ENCODE data around the gene SLC9A7. TPM values are rescaled to one million over a fixed set of nuclear protein-coding genes. Genes with fewer than 3 reads are reported as not detected.

SLC9A7 gene
- total RNA-seq, 4 donors from 2014 or later = 5.5 to 11.1 (median 7.3) TPM

DNA sequence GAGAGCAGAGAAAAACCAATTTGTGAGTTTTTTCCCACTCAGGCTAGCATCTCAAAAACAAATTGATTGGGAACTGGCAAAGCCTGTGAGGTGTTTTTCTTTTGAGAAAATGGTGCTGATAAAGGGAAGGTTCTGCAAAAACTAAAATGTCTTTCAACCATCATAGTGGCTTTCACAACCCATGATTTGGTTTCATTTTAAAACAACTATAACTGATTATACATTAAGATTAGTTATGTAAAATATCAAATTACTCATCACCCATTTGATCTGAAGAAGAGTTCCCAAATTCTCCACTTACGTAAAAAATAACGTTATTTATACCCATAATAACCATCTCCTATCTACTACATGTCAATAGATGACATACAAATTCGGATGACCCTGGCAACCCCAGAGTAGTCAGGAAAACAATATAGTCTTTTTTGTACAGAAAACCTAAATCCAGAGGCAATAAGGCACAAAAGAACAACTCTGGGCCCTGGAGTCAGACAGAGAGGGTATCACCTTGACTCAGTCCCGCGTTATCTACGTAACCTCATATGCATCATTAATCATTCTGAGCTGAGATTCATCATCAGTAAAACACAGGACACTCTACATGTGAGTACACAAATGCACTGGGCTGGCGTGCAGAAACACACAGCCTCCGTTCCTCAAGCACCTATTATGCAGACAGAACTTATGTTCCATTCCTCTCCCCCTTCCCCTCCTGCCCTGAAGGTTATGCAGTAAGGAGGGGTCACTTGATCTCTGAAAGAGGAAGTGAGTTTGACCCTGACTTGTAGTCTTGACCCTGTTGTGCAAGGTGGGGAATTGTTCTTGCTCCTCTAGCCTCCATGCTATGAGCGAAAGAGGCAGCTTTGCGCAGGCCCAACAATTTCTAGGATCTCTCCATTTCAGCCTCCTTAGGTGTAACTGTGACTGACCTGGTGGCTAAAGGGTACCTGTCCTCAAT is 82.2 kb downstream of the SLC9A7 start:
- Histone ChIP-seq H3K36me3 (no peaks in the 10 kb centered on the region), H3K4me1 (no peaks in the 10 kb centered on the region), H3K27ac (no peak overlapping the region), H3K27me3 (peaks cover 0 to 8% of the 10 kb centered on the region in 2 donors), H3K9me3 (no peaks in the 10 kb centered on the region), H3K4me3 (no peak overlapping the region)
- TF ChIP-seq POLR2A (IDR thresholded peaks at IDR 0.05) (no peak), EP300 (IDR thresholded peaks at IDR 0.05) (no peak)
- TF ChIP-seq, protein P1, sequence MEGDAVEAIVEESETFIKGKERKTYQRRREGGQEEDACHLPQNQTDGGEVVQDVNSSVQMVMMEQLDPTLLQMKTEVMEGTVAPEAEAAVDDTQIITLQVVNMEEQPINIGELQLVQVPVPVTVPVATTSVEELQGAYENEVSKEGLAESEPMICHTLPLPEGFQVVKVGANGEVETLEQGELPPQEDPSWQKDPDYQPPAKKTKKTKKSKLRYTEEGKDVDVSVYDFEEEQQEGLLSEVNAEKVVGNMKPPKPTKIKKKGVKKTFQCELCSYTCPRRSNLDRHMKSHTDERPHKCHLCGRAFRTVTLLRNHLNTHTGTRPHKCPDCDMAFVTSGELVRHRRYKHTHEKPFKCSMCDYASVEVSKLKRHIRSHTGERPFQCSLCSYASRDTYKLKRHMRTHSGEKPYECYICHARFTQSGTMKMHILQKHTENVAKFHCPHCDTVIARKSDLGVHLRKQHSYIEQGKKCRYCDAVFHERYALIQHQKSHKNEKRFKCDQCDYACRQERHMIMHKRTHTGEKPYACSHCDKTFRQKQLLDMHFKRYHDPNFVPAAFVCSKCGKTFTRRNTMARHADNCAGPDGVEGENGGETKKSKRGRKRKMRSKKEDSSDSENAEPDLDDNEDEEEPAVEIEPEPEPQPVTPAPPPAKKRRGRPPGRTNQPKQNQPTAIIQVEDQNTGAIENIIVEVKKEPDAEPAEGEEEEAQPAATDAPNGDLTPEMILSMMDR (IDR thresholded peaks at IDR 0.05) = no peak
- no peak for DNase-seq (ENCODE audit: low spot score in 2 of 2)
- WGBS, 2 donors = 84% methylated on average over 10 of the region's 10 CpGs

DNA sequence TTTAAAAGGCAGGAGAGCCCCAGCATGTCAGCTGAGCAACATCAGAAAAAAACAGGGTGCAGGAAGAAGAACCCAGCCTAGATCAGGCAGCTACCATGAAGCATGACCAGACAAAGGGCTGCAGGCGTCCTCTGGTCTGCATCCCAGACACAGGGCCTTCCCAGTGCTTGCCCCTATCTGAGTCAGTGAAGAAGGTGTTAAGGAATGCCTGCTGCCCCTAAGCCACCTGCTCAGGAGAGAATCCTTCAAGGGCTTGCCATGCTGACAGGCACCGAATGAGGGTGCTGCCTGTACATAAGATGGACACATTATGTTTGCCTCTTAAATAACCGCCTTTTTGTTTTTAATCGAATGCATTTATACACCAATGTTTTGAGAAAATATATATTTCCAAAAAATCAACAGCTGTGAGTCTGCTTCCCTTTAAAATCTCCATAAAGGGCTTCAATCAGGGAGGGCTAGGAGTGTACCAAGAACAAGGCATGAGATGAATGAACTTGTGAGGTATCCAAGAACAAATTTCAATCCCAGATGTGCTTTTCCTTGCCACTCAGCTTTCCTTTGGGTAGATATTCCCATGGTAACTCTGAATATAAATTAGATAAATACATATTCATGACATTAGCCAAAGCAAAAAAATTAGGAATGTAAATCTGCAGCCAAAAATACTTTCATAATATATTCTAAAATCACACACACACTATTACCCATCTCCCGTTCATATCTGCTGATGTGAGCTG is 85.1 kb downstream of the SLC9A7 start:
- H3K9me3 ChIP-seq = no peaks in the 10 kb centered on the region
- no peaks in the 10 kb centered on the region for H3K36me3 ChIP-seq
- DNase-seq (ENCODE audit: low spot score in 2 of 2) = no peak
- TF ChIP-seq POLR2A (IDR thresholded peaks at IDR 0.05) = no peak
- no peaks in the 10 kb centered on the region for H3K4me1 ChIP-seq
- peaks cover 0 to 8% of the 10 kb centered on the region in 2 donors for H3K27me3 ChIP-seq
- 77 to 78% methylated on average over 5 of the region's 5 CpGs for WGBS, 2 donors
- H3K4me3 ChIP-seq = no peak overlapping the region
- no peak overlapping the region for H3K27ac ChIP-seq

DNA sequence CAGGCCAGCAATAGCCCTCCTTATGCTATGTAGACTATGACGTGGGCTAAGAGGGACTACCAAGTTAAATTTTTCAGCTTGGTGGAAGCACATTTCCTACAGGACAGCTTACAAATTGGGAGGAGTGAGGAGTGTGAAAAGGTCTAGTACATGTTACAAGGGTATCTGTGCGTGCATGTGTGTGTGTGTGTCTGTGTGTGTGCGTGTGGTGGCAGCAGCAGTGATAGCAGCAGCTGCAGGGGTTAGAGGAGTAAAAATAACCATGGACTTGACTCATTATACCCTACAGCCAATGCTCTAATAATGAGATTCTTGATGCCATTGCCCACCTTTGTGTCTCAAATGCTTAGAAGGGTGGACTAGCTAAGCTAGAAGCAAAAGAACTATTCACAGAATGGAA is 88.6 kb downstream of the SLC9A7 start:
- Histone ChIP-seq H3K36me3 (no peaks in the 10 kb centered on the region), H3K4me1 (no peaks in the 10 kb centered on the region), H3K4me3 (no peak overlapping the region), H3K9me3 (no peaks in the 10 kb centered on the region), H3K27me3 (no peaks in the 10 kb centered on the region), H3K27ac (no peak overlapping the region)
- DNase-seq (ENCODE audit: low spot score in 2 of 2) = no peak
- 62 to 92% methylated on average over 3 of the region's 3 CpGs for WGBS, 2 donors
- TF ChIP-seq, protein P1 (IDR thresholded peaks at IDR 0.05) = no peak

DNA sequence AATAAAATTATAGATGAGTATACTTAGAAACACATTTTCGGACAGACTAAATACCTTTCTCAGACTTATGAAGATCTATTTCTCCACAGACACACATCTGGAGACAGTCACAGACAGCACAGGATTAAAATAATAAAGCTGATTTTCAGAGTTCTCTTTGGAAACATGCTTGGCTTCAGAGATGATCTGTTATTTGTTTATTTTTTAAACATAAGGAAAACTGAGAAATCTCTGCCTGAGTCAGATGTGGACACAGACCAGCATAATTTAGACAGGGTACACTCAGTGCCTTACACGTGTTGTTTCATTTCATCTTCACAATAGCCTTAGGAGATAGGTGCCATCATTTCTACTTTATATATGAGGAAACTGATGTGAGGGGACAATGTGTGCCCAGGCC is 92.1 kb downstream of the SLC9A7 start:
- Histone ChIP-seq H3K27ac (no peak overlapping the region), H3K9me3 (no peaks in the 10 kb centered on the region), H3K4me3 (no peak overlapping the region), H3K4me1 (no peaks in the 10 kb centered on the region), H3K27me3 (no peaks in the 10 kb centered on the region), H3K36me3 (no peaks in the 10 kb centered on the region)
- DNase-seq (ENCODE audit: low spot score in 2 of 2) = no peak
- TF ChIP-seq EP300 (IDR thresholded peaks at IDR 0.05) (no peak), POLR2A (IDR thresholded peaks at IDR 0.05) (no peak)
- TF ChIP-seq, protein P1 (IDR thresholded peaks at IDR 0.05) = no peak
- WGBS, 2 donors = 61 to 93% methylated on average over 2 of the region's 2 CpGs

DNA sequence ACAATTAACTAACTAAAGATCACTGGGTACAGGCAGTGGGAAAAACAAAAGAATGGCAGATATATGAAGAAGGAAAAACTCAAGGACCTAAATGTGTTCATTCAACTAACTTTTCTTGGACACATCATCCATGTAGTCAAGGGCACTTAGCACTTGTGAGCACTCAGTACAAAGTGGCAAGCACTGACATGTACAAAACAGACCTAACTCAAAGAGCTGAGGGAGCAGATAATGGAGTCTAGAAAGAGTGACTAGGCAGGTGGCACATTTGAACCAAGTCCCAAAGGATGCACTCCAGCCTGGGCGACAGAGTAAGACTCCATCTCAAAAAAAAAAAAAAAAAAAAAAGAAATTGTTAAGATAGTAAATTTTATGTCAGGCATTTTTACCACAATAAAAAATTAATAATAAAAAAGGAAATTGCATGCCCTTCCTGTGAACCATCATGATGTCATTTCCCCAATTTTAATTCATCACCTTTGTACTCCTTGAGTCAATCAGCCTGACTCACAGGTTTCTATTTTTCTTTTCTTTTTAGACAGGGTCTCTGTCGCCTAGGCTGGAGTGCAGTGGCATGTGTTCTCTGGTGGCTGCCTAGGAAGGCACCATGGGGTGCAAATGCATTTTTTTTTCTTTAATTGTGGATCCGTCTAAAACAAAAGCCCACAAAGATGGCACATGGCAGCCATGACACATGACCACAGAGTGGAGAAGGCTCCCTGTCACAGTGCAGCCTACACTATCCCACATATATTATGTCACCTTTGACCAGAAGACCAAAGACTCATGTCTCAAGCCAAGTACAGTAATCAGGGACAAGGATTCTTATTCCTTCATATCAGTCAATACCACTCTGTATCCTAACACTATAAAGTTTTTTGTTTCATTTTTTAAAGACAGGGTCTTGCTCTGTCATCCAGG is 93.4 kb downstream of the SLC9A7 start:
- no peaks in the 10 kb centered on the region for H3K4me1 ChIP-seq
- H3K27me3 ChIP-seq = no peaks in the 10 kb centered on the region
- H3K9me3 ChIP-seq = no peaks in the 10 kb centered on the region
- TF ChIP-seq POLR2A (IDR thresholded peaks at IDR 0.05) (no peak), EP300 (IDR thresholded peaks at IDR 0.05) (no peak)
- TF ChIP-seq, protein P1 (IDR thresholded peaks at IDR 0.05) = no peak
- no peaks in the 10 kb centered on the region for H3K36me3 ChIP-seq
- whole genome bisulfite sequencing, 2 donors = 66 to 68% methylated on average over 2 to 3 of the region's 3 CpGs
- H3K4me3 ChIP-seq = no peak overlapping the region
- H3K27ac ChIP-seq = no peak overlapping the region
- DNase-seq (ENCODE audit: low spot score in 2 of 2) = no peak

All from tibial nerve (tissue), 4 donors.